GM19240 (cell line): ENCODE data around the gene TMEM62.

Experiments
- DNase-seq: peaks from one replicate; pipeline ENCODE4 v3.0.0; 2011; ENCODE audit warnings: low spot score; ENCODE audit not compliant: insufficient read length

Gene TMEM62

DNA sequence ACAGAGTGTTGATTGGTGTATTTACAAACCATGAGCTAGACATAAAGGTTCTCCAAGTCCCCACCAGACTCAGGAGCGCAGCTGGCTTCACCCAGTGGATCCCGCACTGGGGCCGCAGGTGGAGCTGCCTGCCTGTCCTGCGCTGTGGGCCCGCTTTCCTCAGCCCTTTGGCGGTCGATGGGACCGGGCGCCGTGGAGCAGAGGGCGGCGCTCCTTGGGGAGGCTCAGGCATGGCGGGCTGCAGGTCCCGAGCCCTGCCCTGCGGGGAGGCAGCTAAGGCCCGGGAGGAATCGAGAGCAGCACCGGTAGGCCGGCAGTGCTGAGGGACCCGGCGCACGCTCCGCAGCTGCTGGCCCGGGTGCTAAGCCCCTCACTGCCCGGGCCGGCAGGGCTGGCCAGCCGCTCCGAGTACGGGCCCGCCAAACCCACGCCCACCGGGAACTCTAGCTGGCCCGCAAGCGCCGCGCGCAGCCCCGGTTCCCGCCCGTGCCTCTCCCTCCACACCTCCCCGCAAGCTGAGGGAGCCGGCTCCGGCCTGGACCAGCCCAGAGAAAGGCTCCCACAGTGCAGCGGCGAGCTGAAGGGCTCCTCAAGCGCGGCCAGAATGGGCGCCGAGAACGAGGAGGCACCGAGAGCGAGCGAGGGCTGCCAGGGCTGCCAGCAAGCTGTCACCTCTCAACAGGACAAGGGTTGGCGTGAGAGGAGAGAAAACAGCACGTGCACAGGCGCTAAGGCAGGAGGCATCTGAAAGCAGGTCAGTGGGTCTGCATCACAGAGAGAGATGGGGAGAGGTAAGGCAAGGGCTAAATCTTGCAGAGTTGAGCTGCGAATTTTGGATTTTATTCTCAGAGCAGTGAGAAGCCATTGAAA is 93.3 kb downstream of the TMEM62 start:
- no peak for DNase-seq

DNA sequence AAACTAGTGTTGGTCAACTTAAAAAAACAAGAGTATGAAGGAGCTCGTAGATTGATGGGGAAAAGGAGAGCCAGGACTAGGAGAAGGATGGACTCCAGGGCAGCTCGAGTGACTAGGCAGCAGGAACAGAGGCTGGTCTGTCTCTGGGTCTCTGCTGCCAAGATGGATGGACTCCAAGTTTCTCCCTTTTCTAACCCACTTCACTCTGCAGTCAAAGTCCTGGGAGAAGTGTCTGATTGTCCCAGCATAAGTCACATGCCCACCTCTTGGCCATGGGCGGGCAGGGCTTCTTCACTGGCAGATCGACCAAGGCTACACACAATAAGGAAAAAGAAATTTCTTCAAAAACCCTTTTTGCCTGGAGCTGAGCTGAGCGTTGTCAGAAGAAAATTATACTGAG is 96.6 kb downstream of the TMEM62 start:
- DNase-seq, result no peak

DNA sequence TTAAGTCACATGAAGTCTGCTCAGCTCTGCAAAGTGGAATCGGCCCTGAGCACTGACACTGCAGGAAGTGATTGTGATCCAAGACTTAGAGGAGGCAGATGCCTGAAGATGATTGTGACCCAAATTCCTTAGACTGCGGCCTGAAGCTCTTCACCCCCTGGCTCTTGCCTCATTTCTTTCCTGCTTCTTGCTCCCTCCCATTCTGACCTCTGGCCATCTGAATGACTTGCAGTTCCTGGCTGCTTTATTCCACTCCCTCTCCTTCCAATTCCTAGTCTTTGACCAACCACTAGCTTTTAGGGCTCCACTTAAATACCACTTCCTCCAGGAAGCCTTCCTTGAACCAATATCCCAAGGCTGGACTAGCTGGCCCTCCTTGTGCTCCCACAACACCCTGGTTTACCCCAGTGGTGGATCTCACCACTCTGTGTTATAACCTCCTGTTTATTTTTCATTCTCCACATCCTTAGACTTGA is 97.3 kb downstream of the TMEM62 start:
- DNase-seq, result no peak

DNA sequence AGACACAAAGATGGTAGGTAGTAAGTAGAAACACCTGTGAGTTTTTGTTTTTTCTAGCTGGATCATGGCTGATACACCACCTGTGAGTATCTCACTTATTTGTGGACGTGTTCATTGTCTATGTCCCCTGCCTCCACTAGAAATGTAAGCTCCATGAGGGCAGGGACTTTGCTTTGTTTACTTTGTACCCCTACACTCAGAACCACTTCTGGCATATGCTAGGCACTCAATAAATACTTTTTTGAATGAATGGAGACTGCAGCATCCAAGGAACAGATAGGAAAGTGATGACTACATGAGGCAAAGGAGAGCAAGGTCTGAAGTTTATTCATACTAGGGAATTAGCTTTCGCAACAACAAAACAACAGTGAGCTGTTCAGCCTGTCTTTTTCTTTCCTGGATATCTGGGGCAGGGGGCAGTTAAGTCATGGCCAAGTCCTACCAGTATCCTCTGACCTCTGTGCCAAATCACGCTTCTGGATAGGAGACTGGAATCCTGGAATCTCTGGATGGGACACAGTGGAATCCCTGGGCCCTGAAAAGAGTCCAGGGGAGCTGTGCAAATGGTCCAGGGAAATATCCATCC is 99.0 kb downstream of the TMEM62 start:
- DNase-seq, result no peak
